ENCODE results near the gene FRMD7.
"Not testable (repeated sequence)": the region's sequence is repeated elsewhere in the genome, so short reads cannot be mapped to it uniquely, and the experiment has no call there.

FRMD7 gene

GRCh38 chrX:132093239-132093860, 34.5 kb downstream of the FRMD7 start:
- no peak for DNase-seq (ENCODE audit: low read depth)

GRCh38 chrX:132092439-132093065, 35.3 kb downstream of the FRMD7 start:
- peak; percentile 78 for DNase-seq (ENCODE audit: low read depth)

DNA sequence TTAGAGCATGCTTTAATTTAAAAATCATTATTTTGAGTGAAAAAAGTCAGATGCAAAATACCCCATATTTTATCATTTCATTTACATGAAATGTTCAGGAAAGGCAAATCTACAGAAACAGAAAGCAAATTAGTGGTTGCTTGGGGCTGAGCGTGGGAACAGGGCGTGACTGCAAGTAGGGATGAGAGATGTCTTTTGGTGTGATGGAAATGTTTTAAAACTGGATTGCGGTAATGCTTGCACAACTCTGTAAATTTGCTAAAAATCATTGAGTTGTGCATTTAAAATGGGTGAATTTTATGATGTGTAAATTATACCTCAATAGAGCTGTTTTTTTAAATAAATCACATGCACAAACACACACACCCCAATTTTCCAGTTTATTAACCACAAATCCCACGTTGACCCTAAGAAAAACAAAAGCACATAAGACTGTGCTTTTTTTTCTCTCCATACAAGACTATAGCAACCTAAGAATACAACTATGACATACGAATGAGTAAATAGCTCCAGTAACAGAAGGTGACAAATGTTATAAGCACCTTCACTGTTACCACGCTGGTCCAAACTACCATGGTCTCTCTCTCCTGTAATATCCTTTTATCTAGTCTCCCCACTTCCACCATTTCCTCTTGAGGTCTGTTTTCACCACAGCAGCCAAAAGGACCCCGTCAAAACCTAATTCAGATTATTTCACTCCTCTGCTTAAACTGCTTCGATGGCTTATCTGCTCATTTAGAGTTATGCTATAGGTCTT, 37.2 kb downstream of the FRMD7 start:
- DNase-seq (ENCODE audit: low read depth): no peak

DNA sequence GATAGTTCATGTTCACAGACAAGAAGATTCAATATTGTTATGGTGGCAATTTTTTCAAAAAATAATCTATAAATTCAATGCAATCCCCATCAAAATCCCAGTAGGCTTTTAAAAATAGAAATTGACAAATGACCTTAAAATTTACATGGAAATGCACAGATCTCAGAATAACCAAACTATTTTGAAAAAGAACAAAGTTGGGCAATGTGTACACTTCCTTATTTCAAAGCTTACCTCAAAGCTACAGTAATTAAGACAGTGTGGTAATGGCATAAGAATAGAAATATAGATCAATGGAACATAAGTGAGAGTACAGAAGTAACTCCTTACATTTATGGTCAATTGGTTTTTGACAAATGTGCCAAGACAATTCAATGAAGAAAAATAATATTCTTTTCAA, 39.0 kb downstream of the FRMD7 start:
- DNase-seq (ENCODE audit: low read depth): no peak

- DNase-seq (ENCODE audit: low read depth): peak; percentile 58
Measured at GRCh38 chrX:132086672-132087071, 41.1 kb downstream of the FRMD7 start.

DNA sequence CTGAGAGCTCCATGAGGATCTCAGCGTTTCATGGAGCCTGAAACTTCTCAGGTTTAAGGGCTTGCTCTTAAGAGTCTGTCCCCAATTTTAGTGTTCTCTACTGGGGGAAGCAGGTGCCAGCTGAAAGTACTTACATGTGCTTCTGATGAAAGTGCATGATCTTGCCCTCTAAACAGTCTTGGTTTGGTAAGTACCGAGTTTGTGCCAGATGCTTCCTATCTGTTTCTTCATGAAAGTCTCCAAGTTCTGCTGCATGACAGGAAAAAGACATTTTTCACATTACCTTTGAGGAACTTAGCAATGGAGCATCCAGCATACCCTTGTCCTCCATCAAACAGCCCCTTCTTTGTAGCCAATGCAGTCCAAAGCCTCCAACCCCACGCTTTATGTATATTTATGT, 42.0 kb downstream of the FRMD7 start:
- no peak for DNase-seq (ENCODE audit: low read depth)

DNA sequence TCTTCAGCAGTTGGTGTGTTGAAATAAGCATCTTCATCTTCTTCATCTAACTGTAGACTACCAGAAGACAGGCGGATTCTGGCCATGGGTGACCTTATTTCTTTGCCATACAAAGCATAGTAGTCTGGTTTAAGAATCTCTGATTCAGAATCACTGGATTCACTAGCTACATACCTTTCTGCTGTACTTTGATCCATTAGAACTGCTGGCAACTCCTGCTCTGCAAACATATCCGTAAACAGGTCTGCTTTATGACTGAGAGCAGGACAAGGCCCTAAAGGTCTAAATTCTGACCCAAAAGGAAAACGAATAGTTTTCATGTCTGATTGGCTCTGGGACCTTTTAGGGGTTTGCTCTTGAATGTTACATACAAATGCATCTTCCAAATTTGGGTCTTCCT, 49.9 kb downstream of the FRMD7 start:
- no peak for DNase-seq (ENCODE audit: low read depth)

- no peak for DNase-seq (ENCODE audit: low read depth)
Measured at GRCh38 chrX:132077414-132077813, 50.4 kb downstream of the FRMD7 start.

GRCh38 chrX:132071254-132071653, 56.6 kb downstream of the FRMD7 start:
- peak; percentile 5 for DNase-seq (ENCODE audit: low read depth)

DNA sequence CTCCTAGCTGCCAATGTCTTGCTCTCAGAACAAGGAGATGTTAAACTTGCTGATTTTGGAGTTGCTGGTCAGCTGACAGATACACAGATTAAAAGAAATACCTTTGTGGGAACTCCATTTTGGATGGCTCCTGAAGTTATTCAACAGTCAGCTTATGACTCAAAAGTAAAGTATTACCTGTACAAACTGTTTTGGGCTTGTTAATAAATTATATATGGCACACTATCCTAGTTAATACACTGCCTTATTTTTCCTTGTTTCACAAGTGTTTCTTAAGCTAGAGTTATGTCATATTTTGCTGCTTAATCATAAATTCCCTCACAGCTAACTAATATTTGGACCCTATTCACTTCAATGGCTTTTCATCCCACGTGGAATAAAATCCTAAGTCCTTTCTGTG, 59.4 kb downstream of the FRMD7 start:
- DNase-seq (ENCODE audit: low read depth): peak; percentile 7

DNA sequence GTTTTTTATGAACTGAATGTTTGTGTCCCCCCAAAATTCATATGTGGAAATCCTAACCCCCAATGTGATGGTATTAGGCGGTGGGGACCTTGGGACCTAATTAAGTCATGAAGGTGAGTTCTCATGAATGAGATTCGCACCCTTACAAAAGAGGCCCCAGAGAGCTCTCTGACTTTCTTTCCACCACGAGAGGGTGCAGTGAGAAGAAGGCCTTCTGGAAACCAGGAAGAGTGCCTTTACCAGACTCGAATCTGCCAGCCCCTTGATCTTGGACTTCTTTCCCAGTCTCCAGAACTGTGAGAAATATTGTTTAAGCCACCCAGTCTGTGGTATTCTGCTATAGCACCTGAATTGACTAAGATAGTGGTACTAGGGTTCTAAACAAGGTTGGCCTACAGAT, 64.0 kb downstream of the FRMD7 start:
- no peak for DNase-seq (ENCODE audit: low read depth)

DNA sequence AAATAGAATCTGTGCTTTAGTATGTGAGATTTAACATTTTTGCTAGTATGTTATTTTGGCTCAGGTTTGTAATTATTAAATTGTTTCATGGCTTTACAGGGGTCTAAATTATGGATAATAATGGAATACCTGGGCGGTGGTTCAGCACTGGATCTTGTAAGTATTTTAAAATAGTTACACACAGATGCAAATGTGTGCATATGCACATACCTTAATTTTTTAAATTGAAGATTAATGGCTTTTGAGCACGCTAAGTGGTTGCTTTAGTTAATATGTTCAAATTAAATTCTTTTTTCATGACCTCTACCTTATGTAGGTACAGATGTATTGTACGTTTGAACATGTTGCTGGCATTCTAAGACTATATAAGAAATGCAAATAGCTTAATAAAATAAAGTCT, 64.5 kb downstream of the FRMD7 start:
- DNase-seq (ENCODE audit: low read depth): no peak

DNA sequence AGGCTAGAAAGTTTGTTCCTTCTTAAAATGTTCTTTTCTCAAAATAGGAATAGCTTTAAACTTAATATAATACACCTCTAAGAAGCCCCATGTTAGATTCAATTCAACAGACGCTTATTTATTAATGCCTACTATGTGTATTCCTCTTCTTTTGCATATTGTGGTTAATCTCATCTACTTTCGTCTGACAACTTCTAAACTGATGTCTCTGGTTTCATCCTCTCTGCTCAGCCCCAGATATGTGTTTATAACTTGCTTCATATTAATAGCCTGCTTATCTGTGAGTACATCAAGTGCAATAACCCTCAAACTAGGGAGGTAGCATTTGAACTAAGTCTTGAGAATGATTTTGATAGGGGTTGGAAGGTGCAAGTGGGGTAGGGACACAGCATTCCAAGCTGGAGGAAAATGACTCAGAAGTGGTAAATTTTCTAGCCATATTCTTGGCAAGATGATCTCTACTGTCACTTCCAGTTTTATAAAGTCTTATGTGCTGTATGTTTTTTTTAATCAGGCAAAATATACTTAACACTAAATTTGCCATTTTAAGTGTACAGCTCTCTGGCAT, 67.8 kb downstream of the FRMD7 start:
- DNase-seq (ENCODE audit: low read depth): peak; percentile 18

- no peak for DNase-seq (ENCODE audit: low read depth)
Measured at GRCh38 chrX:132058975-132059374, 68.8 kb downstream of the FRMD7 start.

DNA sequence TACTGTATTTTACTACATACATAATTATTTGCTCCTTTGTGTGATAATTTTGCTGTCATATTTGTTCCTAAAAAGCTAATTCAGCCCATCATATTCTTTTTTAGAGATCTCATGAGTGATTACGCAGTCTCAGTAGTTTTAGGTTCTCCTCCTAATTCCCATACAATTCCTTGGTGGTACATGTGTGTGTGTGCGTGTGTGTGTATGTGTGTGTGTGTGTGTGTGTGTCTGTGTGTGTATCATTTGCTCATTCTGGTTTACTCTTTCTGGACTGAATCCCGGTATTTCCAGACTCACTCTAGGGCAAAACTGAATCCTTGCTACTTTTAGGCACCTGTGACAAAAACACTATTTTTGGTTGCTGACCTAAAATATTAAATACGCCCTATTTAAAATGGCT, 69.8 kb downstream of the FRMD7 start:
- no peak for DNase-seq (ENCODE audit: low read depth)

GRCh38 chrX:132051778-132052177, 76.0 kb downstream of the FRMD7 start:
- not testable (repeated sequence) for DNase-seq (ENCODE audit: low read depth)

DNA sequence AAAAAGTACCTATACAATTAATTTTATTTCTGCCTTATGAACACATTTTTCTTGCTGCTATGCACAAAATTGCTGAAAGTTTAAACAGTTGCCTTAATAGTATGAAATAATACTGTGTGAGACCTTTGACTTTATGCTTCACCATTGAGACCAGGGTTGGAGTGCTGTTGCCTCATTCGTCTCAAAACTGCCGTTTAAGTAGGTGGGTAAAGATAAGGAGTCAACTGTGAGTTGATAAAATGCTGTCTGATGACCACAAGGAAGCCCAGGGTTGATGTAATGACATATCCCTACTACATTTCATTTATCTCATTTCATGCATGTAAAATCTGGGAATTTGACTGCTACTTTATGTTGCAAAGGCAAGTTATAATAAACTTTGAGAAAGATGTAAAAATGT, 81.3 kb downstream of the FRMD7 start:
- no peak for DNase-seq (ENCODE audit: low read depth)

DNA sequence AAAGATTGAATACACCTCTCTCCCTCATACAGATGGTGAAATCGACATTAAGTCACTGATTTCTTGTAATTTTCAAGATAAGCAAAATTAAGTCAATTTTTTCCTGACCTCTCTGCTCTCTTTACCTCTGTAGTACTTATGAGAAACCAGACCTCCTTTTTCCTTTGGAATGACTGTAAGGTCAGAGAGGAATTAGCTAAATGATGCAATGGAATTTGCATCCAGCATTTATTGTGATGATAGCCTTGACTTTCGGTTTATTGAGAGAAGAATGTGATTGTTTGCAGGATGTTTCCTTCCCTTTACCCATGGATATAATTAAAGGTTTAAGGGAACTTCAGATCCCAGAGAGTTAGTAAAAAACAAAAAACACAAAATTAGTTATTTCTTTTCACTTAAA, 82.4 kb downstream of the FRMD7 start:
- DNase-seq (ENCODE audit: low read depth): no peak

GRCh38 chrX:132044953-132045352, 82.9 kb downstream of the FRMD7 start:
- no peak for DNase-seq (ENCODE audit: low read depth)

DNA sequence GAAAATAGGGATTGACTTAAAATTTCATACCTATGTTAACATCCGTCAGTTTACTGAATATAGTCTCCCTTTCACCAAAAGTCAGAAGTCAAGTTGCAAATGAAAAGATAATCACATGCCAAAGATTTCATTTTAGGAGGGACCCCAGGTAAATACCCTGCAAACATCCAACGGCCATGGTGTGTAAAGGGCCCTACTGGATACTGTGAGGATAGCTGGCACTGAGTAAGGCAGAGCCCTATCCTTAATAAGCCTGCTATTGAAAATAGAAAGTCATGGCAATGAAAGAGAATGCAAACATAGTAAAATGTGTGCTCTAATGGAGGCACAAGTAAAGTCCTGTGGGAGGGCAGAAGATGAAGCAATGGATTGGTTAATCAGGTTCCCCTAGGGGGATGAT, 83.8 kb downstream of the FRMD7 start:
- no peak for DNase-seq (ENCODE audit: low read depth)

GRCh38 chrX:132041015-132041414, 86.8 kb downstream of the FRMD7 start:
- peak; percentile 45 for DNase-seq (ENCODE audit: low read depth)

DNA sequence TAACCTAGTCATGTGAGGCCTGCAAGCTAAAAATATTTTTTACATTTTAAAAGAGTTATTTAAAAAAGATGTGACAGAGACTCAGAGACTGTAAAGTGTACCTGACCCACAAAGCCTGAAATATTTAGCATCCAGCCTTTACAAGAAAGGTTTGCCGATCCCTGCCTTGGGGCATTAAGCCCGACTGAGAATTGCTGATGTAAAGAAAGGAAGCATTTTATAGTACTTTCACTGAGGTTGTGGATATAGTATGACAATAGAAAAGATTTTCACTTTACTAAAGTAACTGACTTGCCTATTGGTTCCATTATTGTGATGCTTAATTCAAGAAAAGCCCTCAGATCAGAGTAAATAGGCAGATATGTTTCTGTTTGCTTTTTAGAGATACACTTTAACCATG, 87.8 kb downstream of the FRMD7 start:
- no peak for DNase-seq (ENCODE audit: low read depth)

DNA sequence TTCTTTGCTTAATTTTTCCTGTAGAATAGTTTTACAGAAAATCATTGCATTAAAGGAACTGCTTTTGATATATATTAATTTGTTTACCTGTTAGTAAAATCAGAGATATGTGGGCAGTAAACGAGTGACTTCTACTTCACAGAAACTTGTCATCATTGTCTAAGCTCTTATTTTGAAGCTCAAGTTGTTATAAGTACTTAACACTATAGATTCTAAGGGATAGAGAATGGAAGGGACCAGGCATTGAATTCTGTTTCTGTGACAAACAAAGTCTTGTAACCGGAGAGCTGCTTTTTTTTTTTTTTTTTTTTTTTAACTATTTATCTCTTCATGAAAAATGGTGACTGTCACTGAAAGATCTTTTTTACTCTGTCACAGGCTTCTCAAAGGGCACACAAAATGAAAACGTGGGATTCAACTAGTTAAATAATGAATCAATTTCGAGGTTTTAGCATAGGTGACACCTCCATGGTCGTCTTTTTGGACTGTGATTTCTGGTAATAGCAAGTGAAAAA, 90.3 kb downstream of the FRMD7 start:
- no peak for DNase-seq (ENCODE audit: low read depth)
